HG03469 (cell line): ENCODE data around the gene MCHR2.

Experiments used
- ATAC-seq: cut with Tn5 transposase; IDR thresholded peaks from one replicate; pipeline ENCODE4 v1.9.1; 2021; ENCODE audit warnings: mild to moderate bottlenecking, moderate library complexity, moderate number of reproducible peaks; ENCODE audit not compliant: unreplicated experiment

The MCHR2 gene

DNA sequence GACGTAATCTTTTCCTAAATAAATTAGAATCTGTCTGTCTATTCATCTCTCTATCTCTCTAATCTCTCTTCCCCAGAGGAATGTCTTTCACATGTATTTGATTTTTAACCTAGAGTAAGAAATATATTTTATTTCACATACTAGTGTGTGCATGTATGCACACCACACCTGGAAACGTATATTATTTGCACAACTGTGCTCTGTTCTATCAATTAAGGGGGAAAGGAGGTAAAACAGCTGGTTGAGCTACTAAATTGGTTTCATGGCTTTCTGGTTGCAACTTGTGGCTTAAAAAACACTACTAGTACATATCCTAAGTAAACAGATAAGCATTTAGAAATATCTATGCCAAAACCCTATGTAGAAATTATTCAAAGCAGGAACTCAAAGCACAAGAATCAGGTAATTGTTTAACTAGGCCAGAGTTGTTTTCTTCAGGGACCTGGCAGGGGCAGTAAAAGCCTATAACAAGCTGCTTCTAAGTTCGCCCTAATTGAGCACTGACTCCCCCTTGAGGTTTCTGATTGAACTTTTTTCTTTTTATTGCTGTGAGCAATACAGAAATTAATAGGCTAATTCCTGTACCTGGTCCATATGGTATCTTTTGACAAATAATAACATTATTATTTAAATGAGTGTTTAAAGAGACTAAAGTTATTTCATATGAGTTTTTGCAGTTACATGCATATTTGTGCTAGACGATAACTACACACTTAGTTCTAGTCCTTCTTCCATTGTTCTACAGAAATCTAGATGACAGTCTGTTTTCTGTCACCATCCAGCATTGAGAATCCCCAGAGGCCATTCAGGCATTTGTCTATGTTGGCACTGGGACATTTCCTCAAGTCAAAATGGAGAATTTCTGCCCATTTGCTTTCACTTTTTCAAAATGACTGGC, 88.6 kb downstream of the MCHR2 start:
- ATAC-seq, result peak; percentile 93

DNA sequence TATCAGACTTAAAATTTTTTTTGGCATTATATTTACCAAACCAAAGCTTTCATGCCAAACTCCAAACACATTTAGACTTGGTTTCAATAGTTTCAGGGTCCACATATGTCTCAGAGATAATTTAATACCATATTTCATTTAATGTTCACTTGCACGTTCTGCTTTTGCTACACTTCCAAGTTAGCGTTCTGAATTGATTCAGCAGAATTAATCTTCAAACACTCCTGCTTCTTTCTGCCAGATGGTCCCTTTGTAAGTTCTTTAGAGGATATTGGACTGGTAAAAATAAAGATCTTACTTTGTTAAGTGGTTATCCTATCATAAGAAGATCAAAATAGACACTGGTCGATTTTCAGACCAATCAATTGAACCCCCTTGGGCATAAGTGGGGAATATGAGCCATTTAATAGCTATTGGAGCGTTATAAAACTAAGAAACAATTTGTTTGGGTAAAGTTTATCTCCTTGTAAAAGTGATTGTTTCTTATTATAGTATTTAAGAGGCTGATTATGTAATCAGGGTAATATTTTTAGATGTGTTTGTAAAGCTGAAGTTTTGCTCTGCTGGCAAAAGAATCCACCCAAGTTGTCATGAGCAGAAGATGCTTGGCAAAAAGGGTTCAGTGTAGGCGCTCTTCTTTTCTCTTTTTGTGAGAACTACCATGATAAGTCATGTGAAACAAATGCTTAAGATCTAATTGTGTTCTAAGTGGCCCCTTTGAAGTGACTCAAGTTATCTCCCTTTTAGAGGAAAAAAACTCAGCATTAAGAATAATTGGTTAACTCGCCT, 92.2 kb downstream of the MCHR2 start:
- no peak for ATAC-seq

DNA sequence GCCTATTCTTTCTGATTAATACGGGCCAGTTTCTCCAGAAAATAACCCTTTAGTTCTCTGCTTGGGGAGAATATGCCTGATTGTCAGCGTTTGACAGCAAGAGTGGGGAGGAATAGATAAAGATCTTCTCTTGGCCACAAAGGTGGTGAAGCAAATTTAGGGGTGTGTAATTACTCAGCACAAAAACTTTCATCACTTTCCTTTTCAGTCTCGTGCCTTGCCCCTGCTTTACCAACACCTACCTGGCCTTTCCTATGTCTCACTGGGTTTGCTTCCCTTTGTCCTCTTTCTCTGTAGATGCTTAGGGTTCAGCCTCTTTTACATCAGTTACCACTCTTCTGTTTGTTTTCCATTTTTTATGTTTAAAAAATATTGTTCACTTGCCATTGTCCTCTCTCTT, 99.2 kb downstream of the MCHR2 start:
- ATAC-seq, result no peak

DNA sequence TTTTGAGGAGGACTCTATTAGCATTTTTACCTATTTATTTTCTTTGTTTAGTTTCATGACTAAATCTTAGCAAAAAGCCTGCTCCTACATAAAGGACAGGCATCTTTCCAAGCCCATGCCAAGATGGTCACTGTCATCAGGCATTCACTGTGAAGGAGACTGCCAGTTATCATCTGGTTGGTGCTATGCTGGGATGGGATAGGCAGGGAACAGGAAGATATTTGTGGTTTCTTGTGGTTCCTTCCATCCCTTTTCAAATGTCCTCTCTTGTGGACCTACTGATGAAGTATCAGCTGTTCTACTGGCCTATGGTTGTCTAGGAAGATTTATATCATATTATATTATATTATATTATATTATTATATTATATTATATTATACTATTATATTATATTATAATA, 107.0 kb downstream of the MCHR2 start:
- no peak for ATAC-seq

DNA sequence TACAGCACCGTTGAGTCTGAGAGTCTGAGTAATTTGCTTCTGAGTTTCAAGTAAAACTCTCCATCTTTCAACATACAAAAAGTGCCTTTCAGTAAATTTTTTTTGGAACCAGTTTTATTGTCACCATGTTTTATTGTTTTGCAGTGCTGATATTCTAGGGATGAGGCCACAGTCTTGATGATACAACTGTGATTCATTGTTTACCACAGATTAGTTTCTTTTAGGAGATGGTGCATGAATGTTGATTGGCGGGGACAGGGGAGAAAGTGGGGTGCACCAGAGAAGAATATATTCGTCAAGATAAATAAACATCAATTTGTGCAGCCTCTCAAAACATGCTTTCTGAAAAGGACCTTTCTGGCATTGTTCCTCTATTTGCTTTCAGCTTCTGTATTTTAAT, 109.0 kb downstream of the MCHR2 start:
- ATAC-seq, result no peak

DNA sequence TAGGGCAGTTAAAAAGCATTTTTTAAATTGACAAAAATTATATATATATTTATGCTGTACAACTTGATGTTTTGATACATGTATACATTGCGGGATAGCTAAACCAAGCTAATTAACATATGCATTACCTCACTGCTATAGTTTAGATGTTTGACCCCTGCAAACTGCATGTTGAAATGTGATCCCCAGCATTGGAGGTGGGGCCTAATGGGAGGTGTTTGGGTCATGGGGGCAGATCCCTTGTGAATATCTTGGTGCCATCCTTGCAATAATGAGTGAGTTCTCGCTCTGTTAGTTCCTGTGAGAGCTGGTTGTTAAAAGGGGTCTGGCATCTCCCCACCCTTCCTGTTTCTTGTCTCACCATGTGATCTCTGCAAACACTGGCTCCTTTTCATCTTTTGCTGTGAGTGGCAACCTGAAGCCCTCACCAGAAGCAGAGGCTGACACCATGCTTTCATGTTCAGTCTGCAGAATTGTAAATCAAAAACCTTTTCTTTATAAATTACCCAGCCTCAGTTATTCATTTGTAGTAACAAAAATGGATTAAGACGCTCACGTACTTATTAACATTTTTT, 111.8 kb downstream of the MCHR2 start:
- no peak for ATAC-seq

DNA sequence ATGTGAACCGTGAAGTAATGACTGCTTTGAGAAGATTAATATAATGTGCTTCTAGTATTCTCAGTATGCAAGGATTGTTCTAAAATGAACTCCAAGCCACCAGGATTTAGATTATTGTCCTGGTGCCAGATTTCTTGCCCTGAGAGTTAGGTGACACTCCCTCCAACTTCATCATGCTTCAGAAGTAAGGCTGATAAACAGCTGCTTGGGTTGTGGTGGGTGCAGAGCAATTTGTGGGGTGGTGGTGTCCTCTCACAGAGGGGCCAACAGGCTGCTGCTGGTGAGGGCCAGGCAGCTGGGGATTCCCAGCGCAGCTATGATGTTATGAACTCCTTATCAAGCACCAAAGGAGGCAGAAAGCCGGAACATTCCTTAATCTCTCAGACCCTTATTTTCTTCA, 114.6 kb downstream of the MCHR2 start:
- ATAC-seq, result no peak

DNA sequence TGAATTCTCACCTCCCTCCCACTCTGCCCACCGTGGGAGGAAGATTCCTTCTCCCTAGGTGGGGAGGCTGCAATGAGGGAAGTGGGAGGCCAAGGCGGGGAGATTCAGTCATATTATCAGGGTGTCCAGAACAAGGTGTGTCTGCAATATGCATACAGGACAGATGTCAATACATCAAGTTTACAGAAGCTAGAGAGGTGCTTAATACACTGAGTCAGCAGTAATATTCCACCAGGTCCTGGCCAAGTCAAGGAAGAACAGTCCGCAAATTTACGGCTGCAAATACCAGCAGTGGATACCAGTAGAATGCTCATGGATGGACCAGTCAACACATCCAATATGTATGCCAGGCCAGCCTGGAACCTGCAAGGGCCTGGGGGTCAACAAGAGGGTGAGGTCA, 119.0 kb downstream of the MCHR2 start:
- ATAC-seq, result no peak

DNA sequence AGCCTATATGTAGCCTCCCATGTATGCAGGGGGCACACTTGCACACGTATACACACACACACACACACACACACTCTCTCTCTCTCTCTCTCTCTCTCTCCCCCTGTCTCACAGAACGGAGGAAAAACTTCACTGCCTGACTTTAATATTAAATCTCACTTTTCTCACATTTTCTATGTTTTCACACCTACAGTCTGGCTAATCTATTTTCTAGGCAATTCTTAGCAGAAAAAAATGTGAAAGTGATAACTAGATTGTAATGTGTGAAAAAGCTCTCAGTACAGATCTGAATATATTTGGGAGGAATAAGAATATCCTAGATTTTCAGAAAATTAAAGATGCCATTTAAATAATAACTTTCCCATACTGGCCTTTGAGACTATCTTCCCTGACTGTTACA, 120.9 kb downstream of the MCHR2 start:
- ATAC-seq, result no peak

DNA sequence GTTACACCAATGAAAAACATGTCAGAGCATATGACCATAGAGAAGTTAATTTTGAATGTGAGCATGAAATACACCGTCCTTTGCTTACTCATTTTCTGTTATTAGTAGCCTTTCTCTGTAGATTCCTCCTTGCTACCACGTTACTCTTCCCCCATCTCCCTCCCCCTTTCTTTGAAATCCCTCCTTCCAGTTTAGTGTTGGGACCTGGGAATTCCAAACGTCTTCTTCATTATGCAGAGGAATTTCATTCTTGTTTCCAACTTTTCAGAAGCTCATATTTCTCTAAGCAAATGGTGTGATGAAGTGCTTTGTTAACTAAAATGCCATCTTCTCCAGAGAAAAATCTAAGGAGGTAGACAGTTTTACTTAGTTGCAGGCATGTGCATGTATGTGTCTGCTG, 122.4 kb downstream of the MCHR2 start:
- no peak for ATAC-seq
